Measurements from ENCODE around the gene ADCY10.
"Not testable (repeated sequence)": the region's sequence is repeated elsewhere in the genome, so short reads cannot be mapped to it uniquely, and the experiment has no call there.

The ADCY10 gene

DNA sequence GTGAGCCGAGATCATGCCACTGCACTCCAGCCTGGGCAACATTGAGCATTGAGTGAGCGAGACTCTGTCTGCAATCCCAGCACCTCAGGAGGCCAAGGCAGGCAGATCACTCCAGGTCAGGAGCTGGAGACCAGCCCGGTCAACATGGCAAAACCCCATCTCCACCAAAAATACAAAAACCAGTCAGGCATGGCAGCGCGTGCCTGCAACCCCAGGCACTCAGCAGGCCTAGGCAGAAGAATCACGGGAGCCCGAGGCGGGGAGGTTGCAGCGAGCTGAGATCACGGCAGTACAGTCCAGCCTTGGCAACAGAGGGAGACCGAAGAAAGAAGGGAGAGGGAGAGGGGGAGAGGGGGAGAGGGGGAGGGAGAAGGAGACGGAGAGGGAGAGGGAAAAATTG lies 107.3 kb downstream of the ADCY10 start:
- not testable (repeated sequence) for DNase-seq (ENCODE audit: low read depth)

DNA sequence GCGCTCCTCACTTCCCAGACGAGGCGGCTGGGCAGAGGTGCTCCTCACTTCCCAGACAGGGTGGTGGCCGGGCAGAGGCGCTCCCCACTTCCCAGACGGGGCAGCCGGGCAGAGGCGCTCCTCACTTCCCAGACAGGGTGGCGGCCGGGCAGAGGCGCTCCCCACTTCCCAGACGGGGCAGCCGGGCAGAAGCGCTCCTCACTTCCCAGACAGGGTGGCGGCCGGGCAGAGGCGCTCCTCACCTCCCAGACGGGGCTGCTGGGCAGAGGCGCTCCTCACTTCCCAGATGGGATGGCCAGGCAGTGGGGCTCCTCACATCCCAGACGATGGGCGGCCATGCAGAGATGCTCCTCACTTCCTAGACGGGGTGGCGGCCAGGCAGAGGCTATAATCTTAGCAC lies 107.7 kb downstream of the ADCY10 start:
- not testable (repeated sequence) for DNase-seq (ENCODE audit: low read depth)

DNA sequence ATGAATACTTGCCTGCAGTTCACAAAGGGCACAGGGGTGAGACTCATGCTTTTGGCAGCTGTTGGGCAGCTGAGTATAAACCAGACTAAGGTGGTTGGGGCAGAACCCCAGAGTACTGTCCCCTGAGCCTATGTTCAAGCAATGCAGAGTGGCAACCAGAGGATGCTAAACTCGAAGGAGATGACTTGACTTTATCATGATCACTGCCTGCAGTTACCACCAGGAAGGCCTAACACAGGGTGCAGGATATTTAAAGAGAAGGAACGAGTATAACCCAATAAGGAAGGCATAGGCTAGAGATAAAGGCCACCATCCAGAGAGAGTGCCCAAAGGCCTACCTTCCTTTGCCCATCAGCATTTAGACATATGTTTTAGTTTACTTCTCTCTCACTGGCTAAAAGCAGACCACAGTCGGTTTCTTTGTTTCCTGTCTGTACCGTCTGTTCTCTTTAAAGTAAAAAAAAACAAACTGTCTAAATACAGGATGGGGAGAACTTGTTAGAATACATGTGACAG lies 108.8 kb downstream of the ADCY10 start:
- DNase-seq (ENCODE audit: low read depth), result peak; percentile 22

DNA sequence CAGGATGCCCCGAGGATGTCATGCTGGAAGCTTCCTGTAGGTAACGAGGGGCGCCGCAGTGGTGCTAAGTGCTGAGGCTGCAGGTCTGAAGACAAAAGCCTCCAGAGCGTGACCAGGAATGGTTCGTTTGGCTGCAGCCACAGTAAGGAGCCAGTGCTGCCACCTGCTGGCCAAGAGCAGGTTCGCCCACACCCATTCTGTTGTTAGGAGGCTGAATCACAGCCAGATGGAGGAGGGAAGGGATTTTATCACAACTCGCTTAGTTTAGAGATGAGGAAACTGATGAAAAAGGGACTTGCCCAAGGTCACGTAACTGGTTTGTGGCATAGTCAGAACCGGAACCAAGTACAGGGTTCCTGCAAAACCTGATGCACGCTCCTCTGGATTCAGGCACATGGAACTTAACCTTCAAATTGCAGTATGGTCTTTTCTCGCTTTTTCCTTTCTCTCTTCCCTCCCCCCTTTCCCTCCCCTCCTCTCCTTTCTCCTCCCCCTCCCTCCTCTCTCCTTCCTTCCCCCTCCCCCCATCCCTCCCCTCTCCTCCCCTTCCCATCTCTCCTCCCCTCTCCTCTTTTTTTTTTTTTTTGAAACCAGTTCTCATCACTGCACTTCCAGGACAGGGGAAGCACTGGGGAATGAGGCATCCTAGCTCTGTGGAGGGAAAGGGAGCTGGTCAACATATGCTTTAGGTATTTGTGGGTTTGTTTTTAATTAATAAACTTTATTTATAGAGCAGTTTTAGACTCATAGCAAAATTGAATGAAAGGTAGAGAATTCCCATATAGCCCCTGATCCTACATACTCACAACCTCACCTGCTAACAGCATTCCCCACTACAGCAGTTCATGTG lies 110.4 kb downstream of the ADCY10 start:
- peak; percentile 94 for DNase-seq (ENCODE audit: low read depth)

DNA sequence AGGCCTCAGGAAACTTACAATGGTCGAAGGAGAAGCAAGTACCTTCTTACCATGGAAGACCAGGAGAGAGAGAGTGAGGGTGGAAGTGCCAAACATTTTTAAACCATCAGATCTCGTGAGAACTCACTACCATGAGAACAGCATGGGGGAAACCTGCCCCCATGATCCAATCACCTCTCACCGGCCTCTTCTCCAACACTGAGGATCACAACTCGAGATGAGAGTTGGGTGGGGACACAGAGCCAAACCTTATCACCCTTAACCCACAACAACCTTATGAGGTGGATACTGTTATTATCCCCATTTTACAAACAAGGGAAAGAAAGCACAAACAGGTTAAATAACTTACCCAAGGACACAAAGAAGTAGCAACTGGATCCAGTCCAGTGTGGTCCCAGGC lies 111.7 kb downstream of the ADCY10 start:
- DNase-seq (ENCODE audit: low read depth), result no peak

DNA sequence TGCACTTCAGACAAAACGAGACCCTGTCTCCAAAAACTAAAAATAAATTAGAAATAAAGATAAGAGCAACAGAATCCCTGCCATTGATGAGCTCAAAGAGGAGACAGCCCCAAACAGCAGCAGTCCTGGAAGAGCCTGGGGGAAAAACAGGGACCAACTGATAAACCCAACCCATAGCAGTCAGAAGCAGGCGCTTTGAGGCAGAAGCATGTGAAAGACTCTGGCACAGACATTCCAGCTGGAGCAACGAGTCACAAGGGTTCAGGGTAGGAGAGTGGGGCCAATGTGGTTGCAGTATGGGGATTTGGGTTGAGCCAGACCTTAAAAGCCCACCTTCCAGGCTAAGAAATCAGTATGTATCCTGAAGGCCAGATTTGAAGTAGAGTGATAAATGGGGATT lies 113.7 kb downstream of the ADCY10 start:
- DNase-seq (ENCODE audit: low read depth), result no peak

DNA sequence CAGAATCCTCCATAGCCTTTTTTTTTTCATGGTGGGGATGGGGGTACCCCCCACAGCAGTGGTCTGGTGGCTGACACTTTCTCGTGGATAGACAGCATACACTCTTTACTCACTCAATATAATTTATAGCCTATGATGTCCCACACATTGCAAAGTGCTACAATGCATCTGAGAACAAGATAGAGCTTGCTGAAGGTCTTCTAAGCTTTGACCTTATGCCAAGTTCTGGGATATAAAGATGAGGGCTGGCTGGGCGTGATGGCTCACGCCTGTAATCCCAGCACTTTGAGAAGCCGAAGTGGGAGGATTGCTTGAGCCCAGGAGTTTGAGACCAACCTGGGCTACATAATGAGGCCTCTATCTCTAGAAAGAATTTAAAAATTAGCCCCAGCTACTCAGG lies 114.2 kb downstream of the ADCY10 start:
- DNase-seq (ENCODE audit: low read depth), result no peak

DNA sequence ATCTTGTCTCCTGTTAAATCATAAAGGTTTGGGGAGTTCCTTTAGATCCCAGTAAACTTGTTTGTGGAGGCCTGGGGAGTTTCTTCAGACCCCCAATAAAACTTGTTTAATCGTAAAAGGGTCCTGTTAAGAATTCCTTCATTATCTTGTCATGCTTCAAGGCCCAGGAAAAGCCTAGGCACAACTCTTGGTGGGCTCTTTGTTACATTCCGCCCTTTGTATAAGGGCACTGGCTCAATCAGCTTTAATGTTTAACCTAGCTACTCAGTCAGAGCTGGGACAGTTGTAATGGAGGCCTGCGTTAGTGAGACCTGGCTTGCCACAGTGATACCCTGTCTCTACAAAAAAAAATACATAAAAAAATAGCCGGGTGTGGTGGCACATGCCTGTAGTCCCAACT lies 115.0 kb downstream of the ADCY10 start:
- DNase-seq (ENCODE audit: low read depth), result no peak

DNA sequence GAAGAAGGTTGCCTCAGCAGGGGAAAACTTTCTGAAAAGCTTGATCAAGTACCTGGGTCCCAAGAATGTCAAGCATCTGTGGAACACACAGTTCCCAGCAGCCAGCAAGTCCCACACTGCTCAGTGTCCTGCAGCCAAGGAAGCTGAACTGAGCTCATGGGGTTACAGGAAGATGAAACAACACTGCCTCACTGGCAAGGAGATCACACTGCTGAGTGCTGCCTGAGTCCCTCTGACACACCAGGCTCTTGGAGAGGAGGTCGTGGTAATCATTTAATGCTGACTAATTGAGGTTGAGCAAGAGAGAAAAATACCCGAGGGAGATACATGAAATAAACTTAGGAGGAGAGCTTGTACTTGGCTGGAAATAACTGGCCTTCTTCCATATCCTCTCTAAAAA lies 116.9 kb downstream of the ADCY10 start:
- no peak for DNase-seq (ENCODE audit: low read depth)

DNA sequence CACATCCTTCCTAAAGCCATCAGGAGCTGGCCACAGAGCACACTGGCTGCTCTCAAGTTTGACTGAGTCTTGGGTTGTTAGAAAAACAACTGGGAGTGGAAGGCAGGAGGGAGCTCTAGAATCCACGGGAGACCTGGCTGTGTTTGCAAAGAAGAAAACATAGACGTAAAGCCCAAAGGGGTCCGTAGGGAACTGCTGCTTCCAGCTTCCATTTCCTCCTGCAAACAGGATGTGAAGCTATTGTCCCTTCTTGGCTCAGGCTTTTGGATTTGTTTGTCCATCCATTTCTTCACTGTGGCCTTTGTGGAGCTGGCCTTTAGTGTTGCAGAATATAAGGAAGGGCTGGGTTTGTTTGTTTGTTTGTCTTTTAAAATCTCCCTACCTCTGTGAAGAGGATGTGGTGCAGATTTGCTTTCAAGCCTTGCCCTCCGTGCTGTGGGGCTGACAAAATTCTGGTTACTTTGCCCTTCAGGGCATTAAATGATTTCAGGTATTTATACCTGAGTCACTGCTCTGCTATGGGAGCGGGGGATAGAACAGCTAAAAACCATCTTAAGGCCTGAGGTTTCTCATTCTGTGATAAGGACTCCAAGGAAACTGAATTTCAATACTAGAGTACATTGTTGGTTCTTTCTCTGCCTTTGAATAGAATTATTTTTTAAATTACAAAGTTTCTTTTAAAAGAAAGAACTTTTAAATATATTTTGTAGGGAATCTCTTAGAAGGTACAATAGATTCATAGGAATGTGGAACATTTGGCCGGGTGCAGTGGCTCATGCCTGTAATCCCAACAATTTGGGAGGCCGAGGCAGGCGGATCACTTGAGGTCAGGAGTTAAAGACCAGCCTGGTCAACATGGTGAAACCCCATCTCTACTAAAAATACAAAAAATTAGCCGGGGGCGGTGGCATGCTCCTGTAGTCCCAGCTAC lies 117.9 kb downstream of the ADCY10 start:
- no peak for DNase-seq (ENCODE audit: low read depth)

DNA sequence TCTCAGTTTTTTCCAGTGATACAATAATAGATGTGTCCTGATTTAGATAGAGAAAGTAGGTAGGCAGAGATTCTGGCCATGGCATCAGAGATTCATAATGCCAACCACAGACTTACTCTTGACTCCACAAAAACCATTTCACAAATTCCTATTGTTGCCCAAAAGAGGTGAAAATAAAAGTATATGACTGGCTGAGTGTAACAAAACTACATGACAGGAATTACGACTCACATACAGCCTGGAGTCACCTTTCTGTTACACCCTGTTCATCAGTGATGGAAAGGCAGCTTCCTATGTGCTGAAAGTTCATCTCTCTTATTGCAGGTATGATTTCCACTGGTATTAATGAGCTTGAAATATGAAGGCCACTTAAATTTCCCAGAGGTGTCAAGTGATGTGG lies 119.9 kb downstream of the ADCY10 start:
- no peak for DNase-seq (ENCODE audit: low read depth)

DNA sequence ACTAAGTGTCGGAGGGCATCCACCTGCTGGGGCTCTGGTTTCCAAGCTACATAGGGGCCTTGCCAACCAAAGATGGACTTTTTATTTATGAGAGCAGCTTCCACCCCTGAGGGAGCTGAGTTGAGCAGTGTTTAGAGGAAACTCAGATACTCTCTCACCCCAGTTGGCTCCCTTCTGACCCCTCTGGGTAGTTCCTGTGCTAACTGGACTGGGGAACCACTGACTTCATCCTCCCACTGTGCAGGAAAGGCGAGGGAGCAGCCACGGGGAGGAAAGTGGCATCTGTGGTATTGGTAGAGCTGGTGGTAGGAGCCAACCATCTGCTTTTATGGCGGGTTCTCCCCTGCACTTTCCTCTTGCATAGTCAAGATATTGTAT lies 121.8 kb downstream of the ADCY10 start:
- DNase-seq (ENCODE audit: low read depth), result no peak

DNA sequence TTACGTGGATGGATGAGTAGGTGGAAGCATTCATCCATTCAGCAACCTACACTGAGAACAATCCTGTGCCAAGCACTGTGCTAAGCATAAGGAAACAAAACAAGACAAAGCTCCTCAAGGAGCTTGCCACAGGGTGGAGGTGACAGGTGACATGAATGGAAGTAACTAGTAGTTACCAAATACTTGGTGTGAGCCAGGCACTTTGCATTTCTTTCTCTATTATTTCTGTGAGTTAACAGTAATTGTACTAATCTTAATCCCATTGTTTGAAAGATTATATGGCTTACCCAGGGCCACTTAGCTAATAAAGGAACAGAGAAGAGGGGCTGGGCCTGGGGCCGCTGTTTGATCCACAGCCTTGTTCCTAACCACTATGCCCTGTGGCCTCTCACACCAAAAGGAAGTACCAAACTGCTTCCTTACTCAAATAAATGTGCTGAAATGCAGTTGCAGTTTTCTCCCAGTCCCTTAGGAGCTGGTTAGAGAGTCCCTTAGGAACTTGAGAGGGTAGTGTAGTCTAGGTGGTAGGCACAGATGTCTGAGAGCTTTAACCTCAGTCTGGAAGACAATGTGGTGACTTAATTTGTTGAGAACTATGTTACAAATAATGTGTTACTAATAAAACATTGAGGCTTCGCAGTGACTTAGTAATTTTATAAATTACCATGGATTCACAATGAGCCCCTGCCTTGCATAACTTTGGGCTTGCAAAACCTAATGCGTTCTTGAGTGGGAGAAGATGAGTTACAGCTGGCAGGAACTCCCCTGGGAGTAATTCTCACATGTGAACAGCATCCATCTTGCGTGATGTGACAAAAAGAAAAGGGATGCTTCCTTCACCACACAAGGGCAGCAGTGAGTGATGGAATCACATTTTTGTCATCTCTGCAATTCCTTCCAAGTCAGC lies 122.4 kb downstream of the ADCY10 start:
- DNase-seq (ENCODE audit: low read depth), result no peak

DNA sequence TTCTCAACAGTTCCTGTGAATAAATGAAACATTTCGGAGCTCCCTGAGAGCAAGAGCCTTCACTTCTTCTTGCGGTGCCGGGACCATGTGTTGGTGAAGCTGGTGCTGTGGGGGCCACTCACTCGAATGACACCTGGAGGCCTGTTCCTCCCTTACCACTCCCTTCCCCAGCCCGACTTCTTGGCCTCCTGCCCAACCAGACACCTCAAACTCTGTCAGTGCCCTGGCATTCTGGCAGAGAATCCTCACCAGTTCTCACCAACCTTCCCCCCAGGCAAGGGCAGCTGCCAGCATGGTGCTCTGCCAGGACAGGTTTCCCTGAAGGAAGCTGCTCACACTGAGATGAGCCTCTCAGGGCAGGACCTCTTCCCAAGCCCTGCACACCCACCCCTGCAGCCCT lies 123.8 kb downstream of the ADCY10 start:
- no peak for DNase-seq (ENCODE audit: low read depth)

DNA sequence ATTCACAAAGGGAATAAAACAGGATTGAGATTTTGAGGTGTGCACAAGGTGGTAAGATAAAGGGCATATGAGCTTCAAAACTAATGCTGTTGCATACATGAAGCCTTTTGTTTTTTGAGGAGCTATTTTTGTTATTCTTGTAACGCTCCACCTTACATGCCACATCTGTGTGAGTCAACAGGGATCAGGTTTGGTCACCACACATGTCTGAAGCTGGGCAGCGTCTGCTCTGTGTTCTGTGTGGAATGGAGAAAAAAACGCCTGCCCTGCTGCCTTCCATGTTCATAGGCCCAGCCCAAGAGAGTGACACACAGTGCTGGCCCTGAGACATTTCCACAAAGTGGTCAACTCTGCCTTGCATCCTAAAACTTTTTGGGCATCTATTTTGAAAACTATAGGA lies 124.4 kb downstream of the ADCY10 start:
- no peak for DNase-seq (ENCODE audit: low read depth)

DNA sequence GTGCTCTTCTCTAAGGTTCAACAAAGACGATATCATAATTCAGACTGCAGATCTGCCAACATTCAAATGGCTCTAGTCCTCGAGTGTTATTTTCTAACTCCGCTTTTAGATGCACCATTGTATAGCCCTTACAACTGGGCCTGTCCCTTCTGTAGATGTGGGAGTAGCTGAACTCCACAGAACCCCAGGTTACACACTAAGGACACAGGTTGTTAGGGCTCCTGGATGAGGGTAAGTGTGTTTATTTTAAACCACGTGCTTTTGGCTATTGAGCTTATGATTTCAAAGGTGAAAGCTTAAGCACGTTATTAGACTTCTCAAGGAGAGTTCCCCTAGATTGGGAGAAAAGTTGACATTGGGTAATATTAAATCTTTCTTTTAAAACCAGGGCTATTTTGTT lies 127.4 kb downstream of the ADCY10 start:
- no peak for DNase-seq (ENCODE audit: low read depth)

DNA sequence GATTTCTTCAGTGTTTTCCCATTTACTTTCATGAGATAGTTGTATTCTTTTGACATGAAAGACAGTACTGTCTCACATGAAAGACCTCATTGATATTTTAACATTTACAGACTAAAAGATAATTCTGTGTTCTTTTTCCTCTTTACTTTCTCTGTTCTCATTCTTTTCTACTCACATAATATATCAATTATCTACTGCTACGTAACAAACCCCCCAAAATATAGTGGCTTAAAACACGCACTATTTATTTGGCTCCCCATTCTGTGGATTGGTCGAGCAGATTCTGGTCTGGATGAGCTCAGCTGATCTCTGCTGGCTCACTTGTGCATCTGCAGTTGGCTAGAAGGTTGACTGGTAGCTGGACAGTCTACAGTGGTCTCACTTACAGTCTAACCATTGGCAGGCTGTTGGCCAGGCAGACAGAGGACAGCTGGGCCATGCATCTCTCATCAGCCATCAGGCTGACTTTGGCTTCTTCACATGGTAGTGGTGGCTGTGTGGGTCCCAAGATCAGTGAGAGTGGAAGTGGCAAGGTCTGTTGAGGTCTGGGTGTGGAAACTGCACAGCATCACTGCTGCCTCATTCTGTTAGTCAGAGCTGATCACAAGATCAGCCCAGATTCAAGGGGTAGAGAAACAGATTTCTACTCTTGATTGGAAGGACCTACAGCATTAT lies 128.9 kb downstream of the ADCY10 start:
- DNase-seq (ENCODE audit: low read depth), result no peak

DNA sequence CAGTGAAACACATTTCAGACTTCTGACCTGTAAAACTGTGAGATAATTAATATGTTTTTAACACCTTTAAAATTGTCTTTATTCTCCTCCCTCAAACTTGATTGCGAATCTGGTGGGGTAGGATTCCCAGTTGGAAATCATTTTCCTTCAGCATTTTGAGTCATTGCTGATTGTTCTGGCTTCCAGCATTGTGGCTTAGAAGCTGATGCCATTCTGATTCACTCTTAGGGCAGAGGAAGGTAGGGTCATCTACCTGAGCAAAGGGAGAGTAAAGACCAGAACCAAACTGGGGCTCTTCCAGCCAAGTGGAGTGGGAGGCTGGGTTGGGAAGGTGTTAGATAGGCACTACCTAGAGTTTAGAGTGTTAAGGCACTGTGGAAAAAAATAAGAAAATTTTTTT lies 131.0 kb downstream of the ADCY10 start:
- DNase-seq (ENCODE audit: low read depth), result no peak

DNA sequence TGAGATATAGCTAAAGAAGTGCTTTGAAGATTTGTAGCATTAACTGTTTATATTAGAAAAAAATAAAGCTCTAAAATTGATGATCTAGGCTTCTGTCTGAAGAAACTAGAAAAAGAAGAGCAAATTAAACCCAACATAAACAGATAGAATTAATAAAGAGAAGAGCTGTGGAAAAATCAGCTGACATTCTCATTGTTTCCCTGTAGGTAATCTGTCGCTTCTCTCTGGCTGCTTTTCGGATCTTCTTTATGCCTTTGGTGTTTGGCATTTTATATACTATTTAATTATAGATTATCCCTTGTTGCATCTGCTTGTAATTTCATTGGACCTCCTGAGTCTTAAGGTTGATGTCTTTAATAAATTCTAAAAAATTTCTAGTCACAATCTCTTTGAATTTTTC lies 132.4 kb downstream of the ADCY10 start:
- no peak for DNase-seq (ENCODE audit: low read depth)

DNA sequence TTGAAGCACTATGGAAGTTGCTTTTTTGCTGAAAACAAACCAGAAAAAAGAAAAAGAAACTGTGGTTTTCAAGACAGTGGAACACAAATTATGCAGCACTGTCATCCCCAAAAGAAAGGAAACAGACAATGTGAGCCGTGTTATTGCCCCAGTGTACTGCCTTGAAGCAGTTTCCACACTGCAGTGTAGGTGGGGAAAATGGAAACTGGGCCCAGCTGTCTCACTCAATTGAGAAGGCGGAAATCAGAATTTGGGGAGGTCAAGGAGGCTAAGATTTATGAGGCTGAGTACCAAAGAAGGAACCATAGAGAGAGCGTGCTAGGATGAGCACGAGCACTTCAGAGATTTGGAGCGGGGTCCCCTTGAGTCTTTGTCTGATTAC lies 136.7 kb downstream of the ADCY10 start:
- no peak for DNase-seq (ENCODE audit: low read depth)

DNA sequence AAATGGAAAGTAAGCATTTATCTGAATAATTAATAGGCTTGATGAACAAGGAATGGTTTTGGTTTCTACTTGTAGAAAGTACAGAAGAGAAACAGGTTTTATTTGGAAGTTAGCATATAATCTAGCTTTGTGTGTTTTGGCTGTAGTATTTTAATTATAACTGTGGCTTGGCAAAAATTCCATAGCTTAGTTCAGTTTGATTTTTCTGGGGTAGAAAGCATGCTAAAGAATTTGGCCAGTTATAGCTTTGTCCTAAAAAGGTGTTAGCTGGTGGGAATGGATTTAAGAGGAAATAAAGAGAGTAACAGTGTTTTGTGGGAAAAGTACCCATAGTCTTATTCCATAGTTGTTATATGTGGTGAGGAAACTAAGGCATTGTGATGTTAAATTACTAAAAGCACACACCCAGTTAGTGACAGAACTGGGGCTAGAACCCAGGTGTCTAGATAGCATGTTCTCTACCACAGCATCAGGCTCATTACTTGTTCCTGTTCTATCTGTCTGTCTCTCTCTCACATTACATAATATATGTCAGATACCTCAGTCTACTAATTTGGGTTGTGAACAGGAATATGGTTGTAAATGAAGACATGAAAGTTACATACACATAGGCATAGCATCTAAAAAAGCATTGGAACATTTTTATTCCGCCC lies 137.2 kb downstream of the ADCY10 start:
- no peak for DNase-seq (ENCODE audit: low read depth)
